Upper lobe of right lung (tissue), 1 donor: ENCODE data around the gene PANK4. TPM values are rescaled to one million over a fixed set of nuclear protein-coding genes. Genes with fewer than 3 reads are reported as not detected.

ENCODE experiments used
- ATAC-seq: fragments of 200-7000 bp; cut with Tn5 transposase; one replicate; pipeline ENCODE4 v1.9.1; 2020; ENCODE audit warnings: mild to moderate bottlenecking, moderate library complexity
- DNase-seq: peaks from one replicate; pipeline ENCODE4 v3.0.0-alpha.2; 2020
- H3K27ac ChIP-seq: fragments of 200-600 bp; one replicate; pipeline ENCODE4 v1.8.0; 2022
- H3K27me3 ChIP-seq: fragments of 200-600 bp; one replicate; pipeline ENCODE4 v1.8.0; 2022; ENCODE audit warnings: mild to moderate bottlenecking
- H3K36me3 ChIP-seq: fragments of 200-600 bp; one replicate; pipeline ENCODE4 v1.8.0; 2022
- H3K4me1 ChIP-seq: fragments of 200-600 bp; one replicate; pipeline ENCODE4 v1.8.0; 2022
- H3K4me3 ChIP-seq: fragments of 200-600 bp; one replicate; pipeline ENCODE4 v1.8.0; 2022; ENCODE audit warnings: mild to moderate bottlenecking
- H3K9me3 ChIP-seq: fragments of 200-600 bp; one replicate; pipeline ENCODE4 v1.8.0; 2022
- intact Hi-C: fragments of 100-400 bp; cut with DNase I; formaldehyde crosslinking; loops from one replicate; pipeline ENCODE4 v1.11.0; 2022
- total RNA-seq: library from RNA; stranded (reverse); fragmentation: NEBNext Ultra II Directional; extraction: Animal tissue kit (Norgen Biotek cat#: 25700); gene quantifications from one replicate; pipeline ENCODE4 v1.2.1, GENCODE V29; 2021
- TF ChIP-seq, protein P1 (sequence below): fragments of 200-600 bp; IDR thresholded peaks from one replicate; pipeline ENCODE4 v1.8.0; 2022; ENCODE audit warnings: antibody characterized with exemption
- donor health status: DM: no; HTN: yes; CAD: no; lungs with severe emphysema.

Gene PANK4
- total RNA-seq, 1 donor from 2014 or later = 36.4 TPM

DNA sequence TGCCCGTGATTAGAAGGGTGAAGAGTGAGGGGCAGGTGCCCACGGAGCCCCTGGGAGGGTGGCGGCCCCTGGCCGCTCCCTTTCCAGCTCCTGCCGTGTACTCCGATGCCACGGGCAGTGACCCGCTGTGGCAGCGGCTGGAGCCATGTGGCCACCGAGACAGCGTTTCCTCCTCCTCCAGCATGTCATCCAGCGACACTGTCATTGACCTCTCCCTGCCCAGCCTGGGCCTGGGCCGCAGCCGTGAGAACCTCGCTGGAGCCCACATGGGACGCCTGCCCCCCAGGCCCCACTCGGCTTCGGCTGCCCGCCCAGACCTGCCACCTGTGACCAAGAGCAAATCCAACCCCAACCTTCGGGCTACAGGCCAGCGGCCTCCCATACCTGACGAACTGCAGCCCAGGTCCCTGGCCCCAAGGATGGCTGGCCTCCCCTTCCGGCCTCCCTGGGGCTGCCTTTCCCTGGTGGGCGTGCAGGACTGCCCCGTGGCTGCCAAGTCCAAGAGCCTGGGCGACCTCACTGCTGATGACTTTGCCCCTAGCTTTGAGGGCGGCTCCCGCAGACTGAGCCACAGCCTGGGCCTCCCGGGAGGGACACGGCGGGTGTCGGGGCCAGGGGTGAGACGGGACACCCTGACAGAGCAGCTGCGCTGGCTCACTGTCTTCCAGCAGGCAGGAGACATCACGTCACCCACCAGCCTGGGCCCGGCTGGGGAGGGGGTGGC is 22.0 kb downstream of the PANK4 start:
- H3K36me3 ChIP-seq = peaks cover 11% of the 10 kb centered on the region
- no peak for DNase-seq
- H3K27ac ChIP-seq = no peak overlapping the region
- H3K9me3 ChIP-seq = no peaks in the 10 kb centered on the region
- H3K4me3 ChIP-seq = no peak overlapping the region
- no peaks in the 10 kb centered on the region for H3K4me1 ChIP-seq
- peaks cover 29% of the 10 kb centered on the region for H3K27me3 ChIP-seq
- TF ChIP-seq, protein P1, sequence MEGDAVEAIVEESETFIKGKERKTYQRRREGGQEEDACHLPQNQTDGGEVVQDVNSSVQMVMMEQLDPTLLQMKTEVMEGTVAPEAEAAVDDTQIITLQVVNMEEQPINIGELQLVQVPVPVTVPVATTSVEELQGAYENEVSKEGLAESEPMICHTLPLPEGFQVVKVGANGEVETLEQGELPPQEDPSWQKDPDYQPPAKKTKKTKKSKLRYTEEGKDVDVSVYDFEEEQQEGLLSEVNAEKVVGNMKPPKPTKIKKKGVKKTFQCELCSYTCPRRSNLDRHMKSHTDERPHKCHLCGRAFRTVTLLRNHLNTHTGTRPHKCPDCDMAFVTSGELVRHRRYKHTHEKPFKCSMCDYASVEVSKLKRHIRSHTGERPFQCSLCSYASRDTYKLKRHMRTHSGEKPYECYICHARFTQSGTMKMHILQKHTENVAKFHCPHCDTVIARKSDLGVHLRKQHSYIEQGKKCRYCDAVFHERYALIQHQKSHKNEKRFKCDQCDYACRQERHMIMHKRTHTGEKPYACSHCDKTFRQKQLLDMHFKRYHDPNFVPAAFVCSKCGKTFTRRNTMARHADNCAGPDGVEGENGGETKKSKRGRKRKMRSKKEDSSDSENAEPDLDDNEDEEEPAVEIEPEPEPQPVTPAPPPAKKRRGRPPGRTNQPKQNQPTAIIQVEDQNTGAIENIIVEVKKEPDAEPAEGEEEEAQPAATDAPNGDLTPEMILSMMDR = no peak
- ATAC-seq = no peak
- intact Hi-C loops = no loop called here

DNA sequence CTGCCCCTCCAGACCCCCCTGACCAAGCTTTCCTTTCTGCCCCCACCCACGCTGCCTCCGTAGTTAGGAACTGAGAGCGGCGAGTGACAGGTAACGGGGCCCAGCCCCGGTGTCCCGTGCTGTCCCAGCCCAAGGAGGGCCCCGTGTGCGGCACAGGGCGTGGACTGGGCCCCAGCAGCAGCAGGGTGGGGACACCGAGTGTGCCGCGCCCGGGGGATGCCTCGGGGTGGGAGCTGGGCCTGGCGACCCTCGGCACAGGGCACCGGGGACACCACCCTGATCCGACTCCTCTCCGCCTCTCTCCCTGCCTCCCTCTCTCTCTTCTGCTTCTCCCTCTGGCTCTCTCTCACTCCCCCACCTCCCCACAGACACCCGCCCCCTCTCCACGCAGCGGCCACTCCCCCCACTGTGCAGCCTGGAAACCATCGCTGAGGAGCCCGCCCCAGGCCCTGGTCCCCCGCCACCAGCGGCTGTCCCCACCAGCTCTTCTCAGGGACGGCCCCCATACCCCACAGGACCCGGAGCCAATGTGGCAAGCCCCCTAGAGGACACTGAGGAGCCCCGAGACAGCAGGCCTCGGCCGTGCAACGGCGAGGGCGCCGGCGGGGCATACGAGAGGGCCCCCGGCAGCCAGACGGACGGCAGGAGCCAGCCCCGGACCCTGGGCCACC is 22.7 kb downstream of the PANK4 start:
- H3K4me3 ChIP-seq = no peak overlapping the region
- no peak for ATAC-seq
- H3K36me3 ChIP-seq = peaks cover 4% of the 10 kb centered on the region
- peaks cover 31% of the 10 kb centered on the region for H3K27me3 ChIP-seq
- intact Hi-C loops = no loop called here
- H3K4me1 ChIP-seq = no peaks in the 10 kb centered on the region
- H3K9me3 ChIP-seq = no peaks in the 10 kb centered on the region
- TF ChIP-seq, protein P1 = no peak
- DNase-seq = no peak
- no peak overlapping the region for H3K27ac ChIP-seq

DNA sequence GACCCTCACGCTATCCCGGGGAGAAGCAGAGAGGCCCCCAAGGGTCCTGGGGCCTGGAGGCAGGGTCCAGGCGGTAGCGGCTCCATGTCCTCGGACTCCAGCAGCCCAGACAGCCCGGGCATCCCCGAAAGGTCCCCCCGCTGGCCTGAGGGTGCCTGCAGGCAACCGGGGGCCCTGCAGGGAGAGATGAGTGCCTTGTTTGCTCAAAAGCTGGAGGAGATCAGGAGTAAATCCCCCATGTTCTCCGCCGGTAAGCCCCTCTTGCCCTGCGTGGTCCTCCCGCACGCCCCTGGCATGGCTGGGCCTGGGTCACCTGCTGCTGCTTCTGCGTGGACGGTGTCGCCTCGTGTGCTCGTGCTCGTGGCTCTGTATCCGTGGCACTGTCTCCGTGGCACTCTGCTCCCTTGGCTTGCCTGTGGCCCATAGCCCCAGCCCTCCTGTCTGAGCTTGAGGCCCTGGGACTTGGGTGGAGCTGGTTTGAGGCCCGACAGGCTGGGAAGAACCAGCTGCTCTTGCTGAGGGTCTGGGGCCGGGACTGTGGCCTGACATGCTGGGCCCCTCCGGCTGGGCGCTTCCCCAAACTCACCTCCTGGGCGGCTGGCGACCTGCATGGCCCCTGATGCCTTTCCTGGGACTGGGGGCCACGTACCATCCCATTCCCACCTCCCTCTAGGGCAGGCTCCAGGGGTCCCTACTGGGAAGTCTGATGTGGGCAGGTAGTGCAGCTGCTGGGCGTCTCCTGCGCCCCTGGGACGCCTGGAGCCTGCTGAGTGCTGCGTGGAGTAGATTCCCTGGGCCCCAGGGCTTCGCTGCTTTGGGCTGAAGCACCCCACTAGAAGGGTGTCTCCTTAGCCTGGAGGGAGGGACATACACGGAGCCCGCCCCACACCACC is 23.5 kb downstream of the PANK4 start:
- no peak overlapping the region for H3K27ac ChIP-seq
- no peak overlapping the region for H3K4me3 ChIP-seq
- intact Hi-C loops = no loop called here
- no peaks in the 10 kb centered on the region for H3K4me1 ChIP-seq
- TF ChIP-seq, protein P1 = no peak
- H3K36me3 ChIP-seq = no peaks in the 10 kb centered on the region
- H3K9me3 ChIP-seq = no peaks in the 10 kb centered on the region
- ATAC-seq (no peak), DNase-seq (no peak)
- peaks cover 31% of the 10 kb centered on the region for H3K27me3 ChIP-seq

DNA sequence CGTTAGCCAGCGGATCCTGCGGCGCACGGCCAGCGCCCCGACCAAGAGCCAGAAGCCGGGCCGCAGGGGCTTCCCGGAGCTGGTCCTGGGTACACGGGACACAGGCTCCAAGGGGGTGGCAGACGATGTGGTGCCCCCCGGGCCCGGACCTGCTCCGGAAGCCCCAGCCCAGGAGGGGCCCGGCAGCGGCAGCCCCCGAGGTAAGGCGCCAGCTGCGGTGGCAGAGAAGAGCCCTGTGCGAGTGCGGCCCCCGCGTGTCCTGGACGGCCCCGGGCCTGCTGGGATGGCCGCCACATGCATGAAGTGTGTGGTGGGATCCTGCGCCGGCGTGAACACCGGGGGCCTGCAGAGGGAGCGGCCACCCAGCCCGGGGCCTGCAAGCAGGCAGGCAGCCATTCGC is 24.2 kb downstream of the PANK4 start:
- TF ChIP-seq, protein P1 = no peak
- Histone ChIP-seq H3K4me3 (no peak overlapping the region), H3K27me3 (peaks cover 31% of the 10 kb centered on the region), H3K4me1 (no peaks in the 10 kb centered on the region), H3K27ac (no peak overlapping the region), H3K36me3 (no peaks in the 10 kb centered on the region), H3K9me3 (no peaks in the 10 kb centered on the region)
- DNase-seq = no peak
- intact Hi-C loops = no loop called here
- no peak for ATAC-seq

DNA sequence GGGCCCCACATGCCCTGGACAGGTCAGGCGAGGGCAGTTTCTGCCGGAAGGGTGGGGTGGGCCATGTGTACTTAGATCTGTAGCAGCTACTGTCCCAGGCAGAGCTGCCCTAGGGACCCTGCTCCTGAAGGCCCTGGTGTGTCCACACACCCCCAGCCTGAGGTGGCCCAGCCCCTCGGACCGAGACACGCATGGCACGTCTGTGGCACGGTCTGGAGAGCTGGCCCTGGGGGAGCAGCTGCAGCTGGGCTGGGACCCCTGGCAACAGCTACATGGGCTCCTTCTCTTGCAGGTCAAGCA is 24.6 kb downstream of the PANK4 start:
- no peaks in the 10 kb centered on the region for H3K9me3 ChIP-seq
- intact Hi-C loops = no loop called here
- H3K4me1 ChIP-seq = no peaks in the 10 kb centered on the region
- ATAC-seq = no peak
- H3K27me3 ChIP-seq = peaks cover 31% of the 10 kb centered on the region
- TF ChIP-seq, protein P1 = no peak
- no peaks in the 10 kb centered on the region for H3K36me3 ChIP-seq
- no peak overlapping the region for H3K27ac ChIP-seq
- H3K4me3 ChIP-seq = no peak overlapping the region
- DNase-seq = no peak
